ENCODE data around the gene ATP4B.

Gene ATP4B

GRCh38 chr13:113605461-113605860, 52.5 kb downstream of the ATP4B start:
- DNase-seq, result no peak

GRCh38 chr13:113604186-113604585, 53.8 kb downstream of the ATP4B start:
- no peak for DNase-seq

GRCh38 chr13:113603116-113603710, 54.8 kb downstream of the ATP4B start:
- no peak for DNase-seq

- no peak for DNase-seq
Measured at GRCh38 chr13:113602291-113602988, 55.6 kb downstream of the ATP4B start.

- DNase-seq, result no peak
Measured at GRCh38 chr13:113601166-113602070, 56.6 kb downstream of the ATP4B start.

- DNase-seq, result no peak
Measured at GRCh38 chr13:113599391-113599790, 58.6 kb downstream of the ATP4B start.

All from activated effector memory CD4-positive, alpha-beta T cell treated with Interleukin-2 at 50 U/mL for 16 hours (primary cell).